ENCODE measurements around the gene KLB.
"Not testable (repeated sequence)": the region's sequence is repeated elsewhere in the genome, so short reads cannot be mapped to it uniquely, and the experiment has no call there.

Gene KLB

DNA sequence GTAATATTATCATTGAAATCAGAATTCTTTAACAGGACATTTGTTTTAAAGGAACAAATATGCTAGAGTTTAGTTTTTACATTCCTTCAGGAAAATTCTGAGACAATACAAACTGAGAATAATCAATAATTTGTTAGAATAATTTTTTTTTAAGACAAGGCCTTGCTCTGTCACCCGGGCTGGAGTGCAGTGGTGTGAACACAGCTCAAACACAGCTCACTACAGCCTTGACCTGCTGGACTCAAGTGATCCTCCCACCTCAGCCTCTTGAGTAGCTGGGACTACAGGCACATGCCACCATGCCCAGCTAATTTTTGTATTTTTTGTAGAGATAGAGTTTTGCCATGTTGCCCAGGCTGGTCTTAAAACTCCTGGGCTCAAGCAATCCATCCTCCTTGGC is 18.6 kb downstream of the KLB start:
- not testable (repeated sequence) for DNase-seq (ENCODE audit: low read depth in 4 of 4, low spot score in 1 of 4)

DNA sequence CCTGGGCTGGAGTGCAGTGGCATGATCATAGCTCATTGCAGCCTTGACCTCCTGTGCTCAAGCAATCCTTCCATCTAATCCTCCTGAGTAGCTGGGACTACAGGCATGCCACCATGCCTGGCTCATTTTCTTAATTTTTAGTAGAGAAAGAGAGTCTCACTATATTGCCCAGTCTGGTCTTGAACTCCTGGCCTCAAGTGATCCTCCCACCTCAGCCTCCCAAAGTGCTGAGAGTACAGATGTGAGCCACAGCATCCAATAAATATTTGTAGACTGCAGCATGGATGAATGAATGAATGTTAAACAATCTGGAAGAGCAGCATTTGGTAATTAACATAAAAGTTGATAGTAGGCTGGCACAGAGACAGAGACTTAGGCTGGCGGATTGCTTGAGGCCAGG is 20.0 kb downstream of the KLB start:
- DNase-seq (ENCODE audit: low read depth in 4 of 4, low spot score in 1 of 4) = no peak

DNA sequence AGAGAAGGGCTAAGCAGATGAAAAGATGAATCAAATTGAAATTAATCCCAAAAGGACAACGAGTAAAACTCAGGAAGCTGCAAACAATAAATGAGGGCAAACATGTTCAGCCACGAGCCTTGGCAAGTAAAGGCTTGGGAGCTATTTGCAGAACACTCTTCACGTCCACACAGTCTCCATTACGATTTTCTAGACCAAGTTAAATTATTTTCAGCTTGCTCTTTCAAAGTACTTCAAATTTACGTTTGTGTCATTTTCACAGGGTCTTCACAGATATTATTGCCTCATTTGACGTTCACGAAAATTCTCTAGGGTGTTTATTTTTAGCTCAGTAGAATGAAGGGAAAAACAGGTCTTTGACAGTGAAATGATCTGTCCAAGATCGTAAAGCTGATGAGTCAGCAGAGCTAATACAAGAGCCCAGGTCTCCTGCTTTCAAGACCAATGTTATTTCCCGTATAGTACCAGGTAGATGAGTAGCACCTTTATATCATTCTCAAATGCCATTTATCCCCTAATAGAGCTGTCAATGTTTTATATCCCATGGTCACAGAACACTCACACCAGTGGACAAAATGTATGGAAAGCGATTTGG is 20.9 kb downstream of the KLB start:
- no peak for DNase-seq (ENCODE audit: low read depth in 4 of 4, low spot score in 1 of 4)

DNA sequence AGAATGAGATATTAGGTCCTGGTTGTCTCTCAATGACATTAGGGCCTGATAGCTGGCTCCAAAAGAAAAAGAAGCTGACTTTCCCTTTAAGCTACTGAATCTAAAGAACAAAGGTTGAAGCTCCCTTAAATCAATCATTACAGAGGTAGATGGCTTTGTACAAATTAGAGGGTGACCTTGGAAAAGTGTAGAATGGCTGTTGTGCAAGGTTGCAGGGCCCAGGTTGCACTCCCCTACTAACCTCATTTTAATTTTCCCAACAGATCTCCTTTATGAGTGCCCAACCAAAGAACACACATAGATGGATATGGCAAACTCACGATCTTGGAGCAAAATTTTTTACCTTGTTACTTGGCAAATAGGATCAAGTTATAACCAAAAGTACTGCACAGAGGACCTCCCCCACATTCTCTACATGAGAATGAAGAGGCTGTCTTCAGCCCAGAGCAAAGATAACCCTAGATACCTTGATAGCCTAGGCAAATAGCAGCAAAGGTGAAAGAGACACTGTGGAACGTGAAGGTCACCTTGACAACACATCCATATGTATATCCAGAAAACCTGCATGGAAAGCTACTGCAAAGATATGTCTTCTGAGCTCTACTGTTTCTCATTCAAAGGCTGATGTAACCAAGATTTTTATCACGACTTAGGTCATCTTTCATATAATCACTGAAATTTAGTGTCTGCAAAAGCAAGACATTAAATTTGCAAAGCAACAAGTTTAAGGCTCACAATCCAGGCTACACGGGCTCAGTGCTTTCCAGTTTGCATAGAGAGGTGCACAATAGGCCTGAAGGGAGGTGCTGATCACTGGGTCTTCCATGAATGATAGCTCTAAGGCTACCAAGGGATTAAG is 23.0 kb downstream of the KLB start:
- no peak for DNase-seq (ENCODE audit: low read depth in 4 of 4, low spot score in 1 of 4)

DNA sequence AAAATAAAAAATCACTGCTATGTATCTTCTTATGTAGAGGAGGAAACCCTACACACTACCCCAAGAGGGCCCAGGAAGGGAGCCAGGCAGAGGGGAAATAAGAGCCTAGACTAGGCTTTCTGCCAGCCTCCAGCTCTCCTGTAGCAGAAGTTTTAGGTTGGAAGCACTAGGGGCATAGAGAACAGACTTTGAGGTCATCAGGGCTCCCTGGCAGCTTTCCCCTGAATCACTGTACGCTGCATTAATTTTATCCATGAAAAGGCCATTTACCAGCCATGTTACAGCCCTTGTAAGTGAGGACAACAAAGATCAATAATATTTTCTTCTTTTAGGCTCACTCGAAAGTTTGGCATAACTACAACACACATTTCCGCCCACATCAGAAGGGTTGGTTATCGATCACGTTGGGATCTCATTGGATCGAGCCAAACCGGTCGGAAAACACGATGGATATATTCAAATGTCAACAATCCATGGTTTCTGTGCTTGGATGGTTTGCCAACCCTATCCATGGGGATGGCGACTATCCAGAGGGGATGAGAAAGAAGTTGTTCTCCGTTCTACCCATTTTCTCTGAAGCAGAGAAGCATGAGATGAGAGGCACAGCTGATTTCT is 27.3 kb downstream of the KLB start:
- DNase-seq (ENCODE audit: low read depth in 4 of 4, low spot score in 1 of 4) = no peak

DNA sequence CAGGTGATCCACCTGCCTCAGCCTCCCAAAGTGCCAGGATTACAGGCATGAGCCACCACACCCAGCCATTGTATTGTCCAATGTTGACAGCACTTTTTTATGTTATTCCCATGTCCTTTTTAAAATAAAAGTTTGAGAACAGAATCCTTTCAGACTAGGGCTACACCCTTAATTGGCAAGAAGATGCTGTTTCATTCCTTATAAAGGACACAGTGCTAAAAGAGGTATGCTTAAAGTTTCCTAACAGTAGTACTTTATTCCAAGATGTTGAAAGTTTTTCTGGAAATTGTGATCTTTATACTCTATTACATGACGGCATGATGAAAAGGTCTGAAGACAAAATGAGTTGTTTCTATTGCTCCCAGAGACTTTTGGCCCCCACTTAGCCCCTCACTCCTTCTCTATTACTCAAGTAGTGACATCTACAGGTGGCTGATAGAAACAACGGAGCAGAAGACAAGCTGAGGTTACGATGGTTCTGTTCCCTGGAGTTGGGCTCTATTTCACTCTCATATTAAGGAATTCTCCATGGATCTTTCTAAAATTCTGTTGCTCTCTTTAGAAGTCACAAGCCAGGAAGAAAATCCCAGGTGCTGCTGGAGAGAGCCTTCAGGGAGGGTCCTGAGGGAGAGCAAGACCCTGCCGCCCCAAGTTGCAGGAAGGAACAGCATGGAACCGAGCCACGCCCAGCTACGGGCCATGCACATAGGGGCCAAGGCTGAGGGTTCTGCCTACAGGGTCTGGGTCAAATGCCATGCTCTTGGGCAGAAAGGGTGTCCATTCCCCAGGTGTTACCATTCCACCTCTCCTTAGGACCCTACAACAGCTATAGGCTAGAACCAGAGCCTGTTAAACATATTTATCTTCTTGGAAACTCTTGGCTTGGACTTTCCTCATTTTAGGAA is 29.2 kb downstream of the KLB start:
- DNase-seq (ENCODE audit: low read depth in 4 of 4, low spot score in 1 of 4) = no peak

DNA sequence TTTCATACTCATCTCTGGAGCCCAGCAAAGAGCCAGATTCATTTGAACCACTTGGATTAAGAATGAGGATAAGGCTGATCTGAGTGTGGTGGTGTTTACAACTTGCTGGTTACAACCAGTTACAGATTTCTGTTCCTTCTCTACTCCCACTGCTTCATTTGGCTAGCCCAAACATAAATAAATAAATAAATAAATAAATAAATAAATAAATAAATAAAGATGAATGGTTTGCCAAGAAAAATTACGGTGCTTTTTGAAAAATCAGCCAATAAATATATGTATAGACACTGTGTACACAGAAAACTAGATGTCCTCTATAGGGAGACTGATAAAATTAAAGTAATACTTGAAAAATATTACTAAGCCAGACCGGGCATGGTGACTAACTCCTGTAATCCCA is 34.9 kb downstream of the KLB start:
- no peak for DNase-seq (ENCODE audit: low read depth in 4 of 4, low spot score in 1 of 4)

DNA sequence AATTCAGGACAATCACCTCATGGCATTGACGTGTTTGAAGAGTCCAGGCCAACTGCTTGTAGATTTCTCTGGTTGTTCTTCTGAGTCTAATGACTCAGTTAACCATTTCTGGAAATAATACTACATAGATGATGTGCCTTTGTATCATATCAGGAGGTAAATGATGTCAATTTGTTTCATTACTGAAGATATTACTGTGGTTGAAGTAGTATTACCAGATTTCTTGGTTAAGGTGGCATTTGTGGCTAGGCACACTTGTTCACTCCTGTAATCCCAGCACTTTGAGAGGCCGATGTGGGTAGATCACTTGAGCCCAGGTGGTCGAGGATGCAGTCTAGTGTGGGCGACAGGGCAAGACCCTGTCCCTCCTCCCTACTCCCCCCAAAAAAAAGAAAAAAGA is 36.3 kb downstream of the KLB start:
- no peak for DNase-seq (ENCODE audit: low read depth in 4 of 4, low spot score in 1 of 4)

DNA sequence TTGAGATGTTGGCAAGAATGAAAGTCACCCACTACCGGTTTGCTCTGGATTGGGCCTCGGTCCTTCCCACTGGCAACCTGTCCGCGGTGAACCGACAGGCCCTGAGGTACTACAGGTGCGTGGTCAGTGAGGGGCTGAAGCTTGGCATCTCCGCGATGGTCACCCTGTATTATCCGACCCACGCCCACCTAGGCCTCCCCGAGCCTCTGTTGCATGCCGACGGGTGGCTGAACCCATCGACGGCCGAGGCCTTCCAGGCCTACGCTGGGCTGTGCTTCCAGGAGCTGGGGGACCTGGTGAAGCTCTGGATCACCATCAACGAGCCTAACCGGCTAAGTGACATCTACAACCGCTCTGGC is 39.7 kb downstream of the KLB start:
- DNase-seq (ENCODE audit: low read depth in 4 of 4, low spot score in 1 of 4) = no peak

DNA sequence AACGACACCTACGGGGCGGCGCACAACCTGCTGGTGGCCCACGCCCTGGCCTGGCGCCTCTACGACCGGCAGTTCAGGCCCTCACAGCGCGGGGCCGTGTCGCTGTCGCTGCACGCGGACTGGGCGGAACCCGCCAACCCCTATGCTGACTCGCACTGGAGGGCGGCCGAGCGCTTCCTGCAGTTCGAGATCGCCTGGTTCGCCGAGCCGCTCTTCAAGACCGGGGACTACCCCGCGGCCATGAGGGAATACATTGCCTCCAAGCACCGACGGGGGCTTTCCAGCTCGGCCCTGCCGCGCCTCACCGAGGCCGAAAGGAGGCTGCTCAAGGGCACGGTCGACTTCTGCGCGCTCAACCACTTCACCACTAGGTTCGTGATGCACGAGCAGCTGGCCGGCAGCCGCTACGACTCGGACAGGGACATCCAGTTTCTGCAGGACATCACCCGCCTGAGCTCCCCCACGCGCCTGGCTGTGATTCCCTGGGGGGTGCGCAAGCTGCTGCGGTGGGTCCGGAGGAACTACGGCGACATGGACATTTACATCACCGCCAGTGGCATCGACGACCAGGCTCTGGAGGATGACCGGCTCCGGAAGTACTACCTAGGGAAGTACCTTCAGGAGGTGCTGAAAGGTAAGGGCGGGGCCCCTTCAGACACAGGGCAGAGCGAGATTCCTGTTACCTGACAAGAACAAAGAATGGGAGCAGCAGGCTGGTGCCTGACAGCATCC is 40.3 kb downstream of the KLB start:
- peak in 1 of 4 experiments; percentile 32 for DNase-seq (ENCODE audit: low read depth in 4 of 4, low spot score in 1 of 4)

DNA sequence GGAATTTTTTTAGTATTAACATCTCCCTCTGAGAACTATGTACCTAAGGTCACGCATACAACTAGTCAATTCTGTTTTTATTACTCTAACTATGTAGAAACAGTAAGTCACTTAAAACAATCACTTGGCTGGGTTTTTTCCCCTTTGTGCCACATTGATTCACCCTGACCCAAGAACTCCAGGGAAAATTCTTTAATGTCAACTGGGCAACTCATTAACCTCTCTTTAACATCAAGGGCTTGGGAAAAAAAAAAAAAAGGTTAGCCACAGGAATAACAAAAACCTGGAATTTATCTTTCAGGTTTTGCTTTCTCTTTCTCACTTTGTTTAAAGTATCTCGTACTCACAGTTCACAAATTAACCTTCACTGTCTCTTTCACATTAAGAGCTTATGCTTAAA is 43.9 kb downstream of the KLB start:
- no peak for DNase-seq (ENCODE audit: low read depth in 4 of 4, low spot score in 1 of 4)

DNA sequence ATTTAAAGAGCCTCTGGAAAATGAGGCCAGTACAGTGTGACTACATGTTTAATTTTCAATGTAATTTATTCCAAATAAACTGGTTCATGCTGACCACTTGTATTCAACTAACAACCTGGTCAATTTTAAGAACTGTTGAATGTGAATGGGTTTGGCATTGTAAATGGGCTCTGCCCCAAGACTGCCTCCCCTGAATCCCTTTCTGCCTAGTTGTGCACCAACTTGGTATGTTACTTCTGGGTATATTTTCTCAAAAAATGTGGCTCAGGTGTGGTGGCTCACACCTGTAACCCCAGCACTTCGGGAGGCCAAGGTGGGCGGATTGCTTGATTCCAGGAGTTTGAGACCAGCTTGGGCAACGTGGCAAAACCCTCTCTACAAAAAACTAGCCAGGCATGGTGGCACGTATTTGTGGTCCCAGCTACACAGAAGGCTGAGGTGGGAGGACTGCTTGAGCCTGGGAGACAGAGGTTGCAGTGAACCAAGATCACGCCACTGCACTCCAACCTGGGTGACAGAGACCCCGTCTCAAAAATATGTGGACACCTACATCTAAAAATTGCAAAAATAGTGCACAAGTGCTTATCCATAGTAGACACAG is 44.8 kb downstream of the KLB start:
- no peak for DNase-seq (ENCODE audit: low read depth in 4 of 4, low spot score in 1 of 4)

DNA sequence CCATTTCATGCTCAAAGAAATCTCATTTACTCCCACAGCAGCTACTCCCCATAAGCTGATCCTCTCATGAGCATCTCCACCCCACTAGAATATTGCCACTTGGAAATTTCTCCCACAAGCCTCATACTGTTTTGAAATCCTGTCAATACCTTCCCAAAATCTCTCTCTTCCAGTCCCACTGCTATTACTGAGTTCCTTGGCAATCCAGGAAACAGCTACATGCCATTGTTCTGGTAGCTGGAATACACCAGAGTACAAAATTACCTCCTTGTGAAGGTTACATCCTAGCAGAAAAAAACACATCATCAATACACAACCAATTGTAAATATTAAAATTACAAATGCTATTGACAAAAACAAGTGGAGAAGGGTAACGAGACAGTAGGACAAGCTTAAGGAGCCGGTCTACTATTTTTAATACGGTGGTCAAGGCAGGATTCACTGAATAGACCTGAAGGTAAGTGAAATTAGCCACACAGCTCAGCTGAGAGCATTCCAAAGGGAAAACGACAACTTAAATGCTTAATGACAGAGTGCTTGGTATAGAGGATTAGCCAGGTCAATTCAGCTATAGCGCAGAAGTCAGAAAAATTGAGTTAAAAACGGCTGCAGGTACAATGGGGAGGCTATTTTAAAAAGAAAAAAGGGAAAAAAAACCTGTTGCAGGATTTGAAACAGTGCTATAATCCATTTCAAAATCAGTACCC is 45.6 kb downstream of the KLB start:
- no peak for DNase-seq (ENCODE audit: low read depth in 4 of 4, low spot score in 1 of 4)

DNA sequence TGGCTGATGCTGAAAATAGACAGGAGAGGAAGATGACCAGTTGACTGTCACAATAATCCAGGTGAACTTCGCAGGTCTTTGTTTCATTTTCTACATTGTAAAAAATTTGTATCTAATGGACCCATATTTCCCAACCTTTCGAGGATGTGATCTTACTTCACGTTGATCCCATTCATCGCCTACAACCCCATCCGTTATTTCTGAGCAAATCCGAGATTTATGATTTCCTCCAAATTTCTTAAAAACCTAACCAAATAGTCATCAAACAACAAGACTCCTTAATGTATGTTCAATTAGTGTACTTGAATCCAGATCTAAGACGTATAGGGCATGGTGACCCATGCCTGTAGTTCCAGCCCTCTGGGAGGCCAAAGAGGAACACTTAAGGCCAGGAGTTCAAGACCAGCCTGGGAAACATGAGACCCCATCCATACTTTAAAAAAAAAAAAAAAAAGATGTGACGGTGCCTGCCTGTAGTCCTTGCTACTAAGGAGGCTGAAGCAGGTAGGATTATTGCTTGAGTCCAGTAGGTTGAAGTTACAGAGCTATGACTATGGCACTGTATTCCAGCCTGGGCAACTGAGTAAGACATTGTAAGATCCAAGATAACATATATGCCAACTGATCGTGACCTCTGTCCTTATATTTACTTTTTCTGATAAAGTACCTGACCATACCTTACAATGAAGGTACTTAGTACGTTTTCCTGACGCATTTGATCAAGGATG is 46.3 kb downstream of the KLB start:
- DNase-seq (ENCODE audit: low read depth in 4 of 4, low spot score in 1 of 4) = no peak

DNA sequence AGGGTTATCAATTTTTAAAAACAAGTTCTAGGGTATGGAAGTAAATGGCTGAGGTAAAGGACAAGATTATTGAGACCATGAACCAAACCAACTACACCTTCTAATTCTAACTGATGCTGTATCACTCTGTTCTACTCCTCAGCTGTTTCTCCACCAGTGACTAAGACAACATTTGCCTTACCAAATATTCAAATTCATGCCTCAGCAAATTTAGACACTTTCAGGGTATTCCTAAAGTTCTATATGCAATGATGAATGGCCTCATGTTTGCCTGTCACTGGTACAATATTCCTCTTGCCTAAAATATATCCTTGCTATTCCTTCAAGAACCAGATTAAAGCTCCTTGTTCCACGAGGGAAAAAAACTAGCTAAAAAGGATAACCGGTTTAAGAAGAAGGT is 47.0 kb downstream of the KLB start:
- DNase-seq (ENCODE audit: low read depth in 4 of 4, low spot score in 1 of 4) = no peak

DNA sequence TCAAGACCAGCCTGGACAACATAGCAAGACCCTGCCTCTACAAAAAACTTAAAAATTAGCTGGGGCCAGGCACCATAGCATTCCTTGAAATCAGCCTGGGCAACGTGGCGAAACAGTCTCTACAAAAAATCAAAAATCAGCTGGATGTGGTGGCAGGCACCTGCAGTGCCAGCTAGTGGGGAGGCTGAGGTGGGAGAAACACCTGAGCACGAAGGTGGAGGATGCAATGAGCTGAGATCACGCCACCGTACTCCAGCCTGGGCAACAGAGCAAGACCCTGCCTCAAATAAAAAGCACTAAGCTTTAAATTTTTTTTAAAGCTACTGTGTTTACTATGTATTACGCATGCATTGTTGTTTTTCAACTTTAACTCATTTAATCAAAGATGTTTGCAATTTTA is 48.8 kb downstream of the KLB start:
- DNase-seq (ENCODE audit: low read depth in 4 of 4, low spot score in 1 of 4) = no peak

DNA sequence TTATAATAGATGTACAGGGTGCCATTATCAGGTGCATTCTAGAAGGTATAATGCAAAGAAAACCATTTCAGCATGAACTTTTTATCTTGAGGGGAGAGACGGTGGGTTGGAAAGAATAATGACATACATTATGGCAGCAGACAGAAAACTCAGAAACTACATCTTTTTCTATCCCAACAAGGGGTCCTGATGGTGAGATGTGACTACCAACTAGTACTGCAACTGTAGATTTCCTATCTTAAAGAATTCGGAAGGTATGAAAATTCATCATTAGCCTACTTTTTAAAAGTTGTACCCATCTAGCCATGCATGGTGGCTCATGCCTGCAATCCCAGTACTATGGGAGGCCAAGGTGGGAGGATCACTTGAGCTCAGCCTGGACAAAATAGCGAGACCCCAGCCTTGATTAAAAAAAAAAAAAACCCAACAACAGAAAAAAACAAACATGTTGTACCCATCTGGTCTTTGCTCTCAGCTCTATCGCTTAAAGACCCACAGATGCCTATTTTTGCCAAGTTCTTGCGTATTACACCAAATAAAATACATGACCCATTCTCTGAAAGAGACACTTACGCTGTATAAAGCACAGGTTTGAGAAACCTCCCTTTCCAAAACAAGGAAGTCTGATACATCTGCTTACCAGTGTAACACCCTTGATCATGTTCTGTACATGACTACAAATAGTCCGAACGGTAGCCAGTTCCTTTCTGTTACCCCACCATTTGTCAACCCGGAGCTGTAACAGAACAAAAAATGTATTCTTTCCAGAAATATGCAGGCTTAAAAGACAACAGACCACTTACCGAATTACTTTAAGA is 50.4 kb downstream of the KLB start:
- no peak for DNase-seq (ENCODE audit: low read depth in 4 of 4, low spot score in 1 of 4)

DNA sequence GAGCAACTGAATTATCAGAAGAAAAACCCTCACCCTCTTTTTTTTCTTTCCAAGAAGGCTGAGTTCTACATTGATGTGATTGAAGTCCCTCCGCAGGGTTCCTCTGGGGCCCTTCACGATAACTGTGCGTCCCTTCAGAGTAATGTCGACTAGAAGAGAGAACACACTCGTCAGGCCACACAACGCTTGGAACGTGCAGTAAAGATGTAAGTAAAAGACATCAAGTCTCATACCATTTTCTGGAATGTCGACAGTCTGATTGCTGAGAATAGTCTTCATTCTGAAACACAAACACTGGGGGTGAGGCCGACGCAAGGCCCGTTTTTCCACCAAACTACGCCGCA is 51.4 kb downstream of the KLB start:
- not testable (repeated sequence) for DNase-seq (ENCODE audit: low read depth in 4 of 4, low spot score in 1 of 4)
